ENCODE measurements around the gene SYNDIG1. TPM values are rescaled to one million over a fixed set of nuclear protein-coding genes. Genes with fewer than 3 reads are reported as not detected.

SYNDIG1 gene
- total RNA-seq, 4 donors from 2014 or later = 0.27 to 0.32 TPM; not detected in 2

DNA sequence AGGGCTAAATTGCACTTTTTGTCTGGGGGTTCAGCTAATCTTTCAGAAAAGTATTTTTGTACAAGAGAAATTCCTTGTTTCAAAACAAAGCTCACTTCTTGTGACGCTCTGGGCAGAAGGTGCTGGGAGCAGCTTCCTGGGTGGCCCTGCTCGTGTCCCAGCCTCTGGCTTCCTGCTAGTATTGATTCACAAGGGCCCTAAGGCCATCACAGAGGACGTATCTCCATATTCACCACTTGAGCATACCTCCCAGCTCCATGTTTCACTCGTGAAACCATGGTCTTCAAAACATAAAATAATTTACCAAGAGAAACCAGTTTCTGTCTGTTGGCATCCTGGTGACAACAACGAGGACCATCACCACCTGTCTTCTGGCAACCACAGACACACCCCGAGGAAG lies 49.1 kb downstream of the SYNDIG1 start:
- Histone ChIP-seq H3K36me3 (no peaks in the 10 kb centered on the region), H3K4me1 (no peaks in the 10 kb centered on the region), H3K4me3 (no peak overlapping the region), H3K9me3 (no peaks in the 10 kb centered on the region), H3K27me3 (no peaks in the 10 kb centered on the region), H3K27ac (no peak overlapping the region)
- intact Hi-C loops (cut with DNase I; ENCODE audit: low total_unique reads) = no loop called here
- DNase-seq = no peak
- in situ Hi-C loops (cut with MboI; ENCODE audit: low pct_ligation_motif_present in 1 of 4, low pct_unique_long_range_greater_than_20kb in 1 of 4, low sequenced_read_pairs in 3 of 4) = no loop called here
- 65% methylated on average over 6 of the region's 6 CpGs; no CpG with 5 or more reads in 1 of the 2 donors for WGBS, 2 donors (ENCODE audit: low coverage in 1 of 2)
- TF ChIP-seq, protein P1, sequence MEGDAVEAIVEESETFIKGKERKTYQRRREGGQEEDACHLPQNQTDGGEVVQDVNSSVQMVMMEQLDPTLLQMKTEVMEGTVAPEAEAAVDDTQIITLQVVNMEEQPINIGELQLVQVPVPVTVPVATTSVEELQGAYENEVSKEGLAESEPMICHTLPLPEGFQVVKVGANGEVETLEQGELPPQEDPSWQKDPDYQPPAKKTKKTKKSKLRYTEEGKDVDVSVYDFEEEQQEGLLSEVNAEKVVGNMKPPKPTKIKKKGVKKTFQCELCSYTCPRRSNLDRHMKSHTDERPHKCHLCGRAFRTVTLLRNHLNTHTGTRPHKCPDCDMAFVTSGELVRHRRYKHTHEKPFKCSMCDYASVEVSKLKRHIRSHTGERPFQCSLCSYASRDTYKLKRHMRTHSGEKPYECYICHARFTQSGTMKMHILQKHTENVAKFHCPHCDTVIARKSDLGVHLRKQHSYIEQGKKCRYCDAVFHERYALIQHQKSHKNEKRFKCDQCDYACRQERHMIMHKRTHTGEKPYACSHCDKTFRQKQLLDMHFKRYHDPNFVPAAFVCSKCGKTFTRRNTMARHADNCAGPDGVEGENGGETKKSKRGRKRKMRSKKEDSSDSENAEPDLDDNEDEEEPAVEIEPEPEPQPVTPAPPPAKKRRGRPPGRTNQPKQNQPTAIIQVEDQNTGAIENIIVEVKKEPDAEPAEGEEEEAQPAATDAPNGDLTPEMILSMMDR (IDR thresholded peaks at IDR 0.05) = no peak
- TF ChIP-seq POLR2A (IDR thresholded peaks at IDR 0.05) (no peak), POLR2AphosphoS5 (IDR thresholded peaks at IDR 0.05) (no peak), EP300 (IDR thresholded peaks at IDR 0.05; ENCODE audit: low read depth) (no peak)

DNA sequence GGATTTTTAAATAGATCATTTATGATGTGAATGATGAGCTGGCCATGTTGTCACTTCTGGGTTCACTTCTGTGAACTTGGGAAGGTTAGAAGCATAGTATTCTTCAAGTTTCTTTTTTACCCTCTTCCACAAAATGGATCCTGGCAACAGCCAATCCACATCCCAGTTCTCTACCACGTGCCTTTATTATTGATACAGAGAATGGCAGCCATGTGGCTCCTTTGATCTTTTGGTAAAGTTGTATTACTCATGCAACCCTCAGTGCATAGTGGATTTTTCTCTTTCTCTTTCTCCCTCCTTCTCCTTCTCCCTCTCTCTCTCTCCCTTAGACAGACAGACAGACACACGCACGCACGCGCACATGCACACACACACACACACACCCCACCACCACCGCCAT lies 50.0 kb downstream of the SYNDIG1 start:
- no peak for DNase-seq
- in situ Hi-C loops (cut with MboI; ENCODE audit: low pct_ligation_motif_present in 1 of 4, low pct_unique_long_range_greater_than_20kb in 1 of 4, low sequenced_read_pairs in 3 of 4) (no loop called here), intact Hi-C loops (cut with DNase I; ENCODE audit: low total_unique reads) (no loop called here)
- Histone ChIP-seq H3K4me3 (no peak overlapping the region), H3K27me3 (no peaks in the 10 kb centered on the region), H3K27ac (no peak overlapping the region), H3K9me3 (no peaks in the 10 kb centered on the region), H3K36me3 (no peaks in the 10 kb centered on the region), H3K4me1 (no peaks in the 10 kb centered on the region)
- TF ChIP-seq, protein P1 (IDR thresholded peaks at IDR 0.05) = no peak
- no peak for TF ChIP-seq POLR2AphosphoS5 (IDR thresholded peaks at IDR 0.05)
- TF ChIP-seq POLR2A (IDR thresholded peaks at IDR 0.05) = no peak
- no peak for TF ChIP-seq EP300 (IDR thresholded peaks at IDR 0.05; ENCODE audit: low read depth)
- WGBS, 2 donors (ENCODE audit: low coverage in 1 of 2) = 85 to 86% methylated on average over 3 to 6 of the region's 6 CpGs

DNA sequence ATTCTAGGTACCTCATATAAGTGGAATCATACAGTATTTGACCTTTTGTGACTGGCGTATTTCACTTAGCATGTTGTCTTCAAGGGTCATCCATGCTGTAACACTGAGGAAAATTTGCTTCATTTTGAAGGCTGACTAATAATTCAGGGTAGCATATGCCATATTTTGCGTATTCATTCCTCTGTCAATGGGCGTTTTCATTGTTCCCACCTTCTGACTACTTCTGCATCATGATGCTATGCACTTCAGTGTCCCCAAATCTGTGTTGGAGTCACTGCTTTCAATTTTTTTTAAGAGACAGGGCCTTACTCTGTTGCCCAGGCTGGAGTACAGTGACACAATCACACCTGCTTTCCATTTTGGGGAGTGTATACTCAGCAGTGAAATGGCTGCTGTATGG lies 51.6 kb downstream of the SYNDIG1 start:
- Histone ChIP-seq H3K4me1 (no peaks in the 10 kb centered on the region), H3K27me3 (no peaks in the 10 kb centered on the region), H3K27ac (no peak overlapping the region), H3K36me3 (no peaks in the 10 kb centered on the region), H3K4me3 (no peak overlapping the region), H3K9me3 (no peaks in the 10 kb centered on the region)
- in situ Hi-C loops (cut with MboI; ENCODE audit: low pct_ligation_motif_present in 1 of 4, low pct_unique_long_range_greater_than_20kb in 1 of 4, low sequenced_read_pairs in 3 of 4) (no loop called here), intact Hi-C loops (cut with DNase I; ENCODE audit: low total_unique reads) (no loop called here)
- no peak for DNase-seq
- no peak for TF ChIP-seq EP300 (IDR thresholded peaks at IDR 0.05; ENCODE audit: low read depth)
- TF ChIP-seq POLR2AphosphoS5 (IDR thresholded peaks at IDR 0.05) = no peak
- no peak for TF ChIP-seq POLR2A (IDR thresholded peaks at IDR 0.05)
- TF ChIP-seq, protein P1 (IDR thresholded peaks at IDR 0.05) = no peak
- 86 to 91% methylated on average over 3 of the region's 3 CpGs for WGBS, 2 donors (ENCODE audit: low coverage in 1 of 2)

DNA sequence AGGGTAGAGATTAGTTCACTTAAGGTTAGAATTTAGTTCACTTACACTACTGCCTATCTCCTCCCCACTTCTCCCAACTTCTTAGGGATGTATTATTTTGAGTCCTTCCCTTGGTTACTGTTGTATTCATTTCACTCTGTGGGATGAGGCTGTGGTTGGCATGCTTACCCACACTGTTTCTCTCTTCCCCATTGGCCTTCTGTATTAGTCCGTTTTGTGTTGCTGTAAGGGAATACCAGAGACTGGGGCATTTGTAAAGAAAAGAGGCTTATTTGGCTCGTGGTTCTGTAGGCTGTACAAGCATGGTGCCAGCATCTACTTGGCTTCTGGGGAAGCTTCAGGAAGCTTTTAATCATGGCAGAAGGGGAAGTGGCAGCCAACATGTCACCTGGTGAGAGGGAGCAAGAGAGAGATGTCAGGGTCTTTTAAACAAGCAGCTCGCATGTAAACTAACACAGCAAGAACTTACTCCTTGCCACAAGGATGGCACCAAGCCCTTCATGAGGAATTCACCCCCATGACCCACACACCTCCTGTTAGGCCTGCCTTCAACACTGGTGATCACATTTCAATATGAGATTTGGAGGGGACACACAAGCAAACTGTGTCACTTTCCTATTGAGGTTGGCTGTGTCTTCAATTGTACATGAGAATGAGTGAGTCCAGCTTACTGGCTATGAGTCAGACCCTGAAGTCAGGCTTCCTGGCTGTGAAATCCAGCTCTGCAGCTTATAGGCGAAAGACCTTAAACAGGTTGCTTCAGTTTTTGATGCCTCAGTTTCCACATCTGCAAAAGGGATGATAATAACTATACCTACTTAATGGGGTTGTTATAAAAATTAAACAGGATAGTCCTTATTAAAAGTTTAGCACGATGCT lies 53.3 kb downstream of the SYNDIG1 start:
- TF ChIP-seq POLR2AphosphoS5 (IDR thresholded peaks at IDR 0.05) (no peak), POLR2A (IDR thresholded peaks at IDR 0.05) (no peak), EP300 (IDR thresholded peaks at IDR 0.05; ENCODE audit: low read depth) (no peak)
- TF ChIP-seq, protein P1 (IDR thresholded peaks at IDR 0.05) = no peak
- 73 to 81% methylated on average over 2 to 5 of the region's 5 CpGs for WGBS, 2 donors (ENCODE audit: low coverage in 1 of 2)
- no peak for DNase-seq

More for the DNA sequence above, 53.3 kb downstream of the SYNDIG1 start:
- Histone ChIP-seq H3K27me3 (no peaks in the 10 kb centered on the region), H3K4me1 (no peaks in the 10 kb centered on the region), H3K9me3 (no peaks in the 10 kb centered on the region), H3K36me3 (no peaks in the 10 kb centered on the region), H3K4me3 (no peak overlapping the region), H3K27ac (no peak overlapping the region)
- in situ Hi-C loops (cut with MboI; ENCODE audit: low pct_ligation_motif_present in 1 of 4, low pct_unique_long_range_greater_than_20kb in 1 of 4, low sequenced_read_pairs in 3 of 4) (no loop called here), intact Hi-C loops (cut with DNase I; ENCODE audit: low total_unique reads) (no loop called here)

All from transverse colon (tissue), 4 donors.